Sigmoid colon (tissue), 7 donors: ENCODE results near the gene AGXT2. TPM values are rescaled to one million over a fixed set of nuclear protein-coding genes. Genes with fewer than 3 reads are reported as not detected.

Source experiments
- DNase-seq: peaks from one replicate; pipeline ENCODE4 v3.0.0-alpha.2; 2019
- H3K27ac ChIP-seq, 4 donors: fragments of 200-600 bp; sonication (generic); one replicate each; pipeline ENCODE4 v1.5.1; 2016 to 2019; ENCODE audit warnings: mild to moderate bottlenecking in 1 of 4
- H3K27me3 ChIP-seq, 3 donors: fragments of 200-600 bp; sonication (generic); one replicate each; pipeline ENCODE4 v1.5.1; 2019; ENCODE audit warnings: mild to moderate bottlenecking in 1 of 3
- H3K36me3 ChIP-seq, 4 donors: fragments of 200-600 bp; sonication (generic); one replicate each; pipeline ENCODE4 v1.5.1; 2016 to 2019
- H3K4me1 ChIP-seq, 4 donors: fragments of 200-600 bp; sonication (generic); one replicate each; pipeline ENCODE4 v1.5.1; 2017 to 2019
- H3K4me3 ChIP-seq, 4 donors: fragments of 200-600 bp; sonication (generic); one replicate each; pipeline ENCODE4 v1.5.1; 2017 to 2019; ENCODE audit warnings: mild to moderate bottlenecking in 2 of 4, moderate library complexity in 1 of 4
- H3K9me3 ChIP-seq, 4 donors: fragments of 200-600 bp in 3 of 4; sonication (generic) in 3 of 4; one replicate each; pipeline versions ENCODE4 v1.5.1 to v1.6.1; 2013 to 2019
- EP300 ChIP-seq, 4 donors: sonication (generic); formaldehyde crosslinking; IDR thresholded peaks; one replicate each; pipeline ENCODE4 v1.6.1; 2017; ENCODE audit warnings: antibody characterized with exemption in 4 of 4
- POLR2A ChIP-seq, 2 donors: fragments of 450-650 bp; IDR thresholded peaks; one replicate each; pipeline ENCODE4 v1.6.1; 2016; ENCODE audit warnings: antibody characterized with exemption in 2 of 2, mild to moderate bottlenecking in 2 of 2, moderate library complexity in 2 of 2
- POLR2AphosphoS5 ChIP-seq, 4 donors: sonication (generic); formaldehyde crosslinking; IDR thresholded peaks; one replicate each; pipeline ENCODE4 v1.6.1; 2017; ENCODE audit warnings: antibody characterized with exemption in 4 of 4
- WGBS, 2 donors: extraction: QIAGEN DNeasy Blood & Tissue Kit; methylation state at CpG; one replicate each; pipeline ENCODE4 v1.1.7; 2013; 5-methylcytosine and 5-hydroxymethylcytosine counted together
- intact Hi-C: fragments of 100-400 bp; cut with DNase I; formaldehyde crosslinking; loops from one replicate; pipeline ENCODE4 v1.15.1; 2023
- polyA plus RNA-seq, 3 donors: library from polyadenylated mRNA; stranded (reverse); fragments of 200-250 nt; gene quantifications; one replicate each; pipeline ENCODE4 v1.2.3, GENCODE V29; 2013
- total RNA-seq, 4 donors: library from RNA; depleted of rRNA; stranded (reverse); fragments of >200 nt; gene quantifications; one replicate each; pipeline ENCODE4 v1.1.0, GENCODE V29; 2016
- TF ChIP-seq, protein P1 (sequence below), 4 experiments: fragments of 450-650 bp in 3 of 4; fragments of 200-600 bp in 1 of 4; IDR thresholded peaks; one replicate each; pipeline ENCODE4 v1.5.1; 2016 to 2019; ENCODE audit warnings: antibody characterized with exemption in 4 of 4, mild to moderate bottlenecking in 3 of 4, moderate library complexity in 2 of 4
- donor health status: healthy with polysubstance abuse.
- donor health status: Bipolar disorder and iron deficiency.
- donor health status: healthy.

AGXT2 gene
- total and polyA plus RNA-seq, 7 donors = not detected

DNA sequence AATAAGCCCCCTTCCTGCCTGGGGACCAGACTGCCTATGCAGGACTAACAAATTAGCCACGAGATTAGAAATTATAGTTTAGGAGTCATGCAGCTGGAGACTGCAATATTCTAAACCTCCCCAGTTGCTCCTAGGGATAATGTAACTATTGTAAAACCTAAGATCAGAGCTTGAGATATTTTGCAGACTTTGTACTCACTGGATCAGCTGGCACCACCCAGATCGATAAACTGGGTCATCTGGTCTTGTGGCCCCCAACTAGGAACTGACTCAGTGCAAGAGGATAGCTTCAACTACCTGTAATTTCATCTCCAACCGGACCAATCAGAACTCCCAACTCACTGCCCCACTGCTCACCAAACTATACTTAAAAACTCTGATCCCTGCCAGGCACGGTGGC lies 80.2 kb downstream of the AGXT2 start:
- no peak for TF ChIP-seq POLR2A (IDR thresholded peaks at IDR 0.05)
- TF ChIP-seq, protein P1, sequence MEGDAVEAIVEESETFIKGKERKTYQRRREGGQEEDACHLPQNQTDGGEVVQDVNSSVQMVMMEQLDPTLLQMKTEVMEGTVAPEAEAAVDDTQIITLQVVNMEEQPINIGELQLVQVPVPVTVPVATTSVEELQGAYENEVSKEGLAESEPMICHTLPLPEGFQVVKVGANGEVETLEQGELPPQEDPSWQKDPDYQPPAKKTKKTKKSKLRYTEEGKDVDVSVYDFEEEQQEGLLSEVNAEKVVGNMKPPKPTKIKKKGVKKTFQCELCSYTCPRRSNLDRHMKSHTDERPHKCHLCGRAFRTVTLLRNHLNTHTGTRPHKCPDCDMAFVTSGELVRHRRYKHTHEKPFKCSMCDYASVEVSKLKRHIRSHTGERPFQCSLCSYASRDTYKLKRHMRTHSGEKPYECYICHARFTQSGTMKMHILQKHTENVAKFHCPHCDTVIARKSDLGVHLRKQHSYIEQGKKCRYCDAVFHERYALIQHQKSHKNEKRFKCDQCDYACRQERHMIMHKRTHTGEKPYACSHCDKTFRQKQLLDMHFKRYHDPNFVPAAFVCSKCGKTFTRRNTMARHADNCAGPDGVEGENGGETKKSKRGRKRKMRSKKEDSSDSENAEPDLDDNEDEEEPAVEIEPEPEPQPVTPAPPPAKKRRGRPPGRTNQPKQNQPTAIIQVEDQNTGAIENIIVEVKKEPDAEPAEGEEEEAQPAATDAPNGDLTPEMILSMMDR (IDR thresholded peaks at IDR 0.05) = no peak
- no peak for TF ChIP-seq EP300 (IDR thresholded peaks at IDR 0.05)
- TF ChIP-seq POLR2AphosphoS5 (IDR thresholded peaks at IDR 0.05) = no peak
- intact Hi-C loops = no loop called here

DNA sequence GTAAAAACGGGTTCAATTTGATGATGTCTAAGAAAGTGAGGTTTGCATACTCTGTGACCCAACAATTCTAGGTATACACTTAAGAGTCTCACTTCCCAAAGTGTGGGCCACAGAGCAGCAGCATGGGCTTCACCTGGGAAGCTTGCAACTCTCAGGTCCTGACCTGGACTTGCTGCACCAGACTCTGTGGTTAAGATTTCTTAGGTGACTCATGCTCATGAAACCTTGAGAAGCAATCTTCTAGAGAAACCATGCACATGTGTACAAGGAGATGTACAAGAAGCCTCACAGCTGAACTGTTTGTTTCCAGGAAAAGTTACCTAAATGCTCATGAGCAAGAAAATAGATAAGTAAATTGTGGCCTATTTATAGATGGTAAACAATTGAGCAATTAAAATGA lies 88.4 kb downstream of the AGXT2 start:
- WGBS, 2 donors = 74 to 96% methylated on average over 1 of the region's 1 CpG
- H3K9me3 ChIP-seq = no peaks in the 10 kb centered on the region
- no peak overlapping the region for H3K27ac ChIP-seq
- intact Hi-C loops = no loop called here
- peaks cover 0 to 12% (median 5%) of the 10 kb centered on the region in 4 donors for H3K36me3 ChIP-seq
- TF ChIP-seq POLR2A (IDR thresholded peaks at IDR 0.05) = no peak
- no peak for TF ChIP-seq POLR2AphosphoS5 (IDR thresholded peaks at IDR 0.05)
- no peak for TF ChIP-seq EP300 (IDR thresholded peaks at IDR 0.05)
- TF ChIP-seq, protein P1 (IDR thresholded peaks at IDR 0.05) = no peak
- DNase-seq = no peak
- no peak overlapping the region for H3K4me3 ChIP-seq
- no peaks in the 10 kb centered on the region for H3K4me1 ChIP-seq
- no peaks in the 10 kb centered on the region for H3K27me3 ChIP-seq

More for the DNA sequence above, 80.2 kb downstream of the AGXT2 start:
- Histone ChIP-seq H3K27me3 (no peaks in the 10 kb centered on the region), H3K4me1 (no peaks in the 10 kb centered on the region), H3K27ac (no peak overlapping the region), H3K36me3 (no peaks in the 10 kb centered on the region), H3K9me3 (no peaks in the 10 kb centered on the region), H3K4me3 (no peak overlapping the region)
- WGBS, 2 donors = 88 to 93% methylated on average over 4 of the region's 4 CpGs
- DNase-seq = no peak

DNA sequence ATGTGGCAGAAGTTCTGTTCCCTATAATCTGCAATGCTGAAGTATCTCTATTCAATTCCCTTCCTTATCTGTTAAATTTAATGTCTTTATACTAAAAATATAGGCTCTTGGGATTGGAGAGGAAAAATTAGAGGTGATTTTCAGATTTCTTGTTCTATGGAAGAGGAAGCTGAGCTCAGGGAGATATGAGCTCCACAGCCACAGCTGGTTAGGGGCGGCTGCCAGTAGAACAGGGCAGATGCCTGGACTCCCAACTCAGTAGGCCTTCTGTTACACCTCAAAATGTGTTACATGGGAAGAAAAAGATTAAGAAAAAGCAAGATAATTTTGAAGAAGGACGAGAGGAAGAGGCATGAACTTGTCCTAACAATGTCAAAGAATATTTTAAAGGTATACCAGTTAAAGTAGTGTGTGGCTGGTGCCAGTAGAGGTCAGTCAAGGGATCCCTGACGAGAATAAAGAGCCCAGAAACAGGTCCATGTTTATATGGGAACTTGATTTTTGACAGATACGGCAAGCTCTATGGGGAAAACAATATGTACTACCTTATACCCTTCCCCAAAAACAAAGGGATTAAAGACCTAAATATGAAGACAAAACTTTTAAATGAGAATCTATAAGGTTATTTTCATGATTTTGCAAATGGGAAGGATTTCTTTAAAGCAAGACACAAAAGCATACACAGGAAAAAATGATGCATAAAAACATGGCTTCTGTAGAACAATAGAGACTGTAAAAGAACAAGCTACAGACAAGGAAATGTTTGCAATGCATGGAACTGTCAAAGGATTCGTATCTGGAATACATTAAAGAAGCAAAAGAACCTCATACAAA lies 89.7 kb downstream of the AGXT2 start:
- Histone ChIP-seq H3K36me3 (peaks cover 0 to 22% (median 5%) of the 10 kb centered on the region in 4 donors), H3K27ac (no peak overlapping the region), H3K4me3 (no peak overlapping the region), H3K27me3 (no peaks in the 10 kb centered on the region), H3K4me1 (no peaks in the 10 kb centered on the region), H3K9me3 (no peaks in the 10 kb centered on the region)
- 43 to 62% methylated on average over 5 of the region's 5 CpGs for WGBS, 2 donors
- DNase-seq = no peak
- TF ChIP-seq, protein P1 (IDR thresholded peaks at IDR 0.05) = peak in 2 of 4 experiments; percentile 12 to 35
- TF ChIP-seq POLR2AphosphoS5 (IDR thresholded peaks at IDR 0.05) = no peak
- intact Hi-C loops = no loop called here

DNA sequence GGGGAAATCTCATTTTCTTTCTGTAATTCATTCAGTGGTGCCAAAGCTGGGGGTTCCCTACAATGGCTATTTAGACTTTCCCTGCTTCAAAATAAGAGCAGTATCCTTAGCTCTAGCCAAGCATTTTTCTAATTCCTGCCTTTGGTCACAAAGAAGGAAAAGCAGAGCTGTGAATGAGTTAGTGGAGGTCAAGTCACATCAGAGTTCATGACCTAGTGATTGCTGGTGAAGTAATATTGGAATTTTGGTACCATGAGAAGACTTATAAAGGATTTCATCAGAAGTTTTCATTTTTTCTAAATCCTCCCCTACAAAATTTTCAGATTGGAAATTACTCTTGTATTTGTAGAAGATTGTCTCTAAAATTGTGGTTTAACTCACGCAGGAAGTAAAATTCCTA lies 90.4 kb downstream of the AGXT2 start:
- TF ChIP-seq, protein P1 (IDR thresholded peaks at IDR 0.05) = no peak
- TF ChIP-seq POLR2A (IDR thresholded peaks at IDR 0.05) (no peak), EP300 (IDR thresholded peaks at IDR 0.05) (no peak), POLR2AphosphoS5 (IDR thresholded peaks at IDR 0.05) (no peak)
- Histone ChIP-seq H3K27me3 (no peaks in the 10 kb centered on the region), H3K36me3 (peaks cover 0 to 29% (median 5%) of the 10 kb centered on the region in 4 donors), H3K4me3 (no peak overlapping the region), H3K4me1 (no peaks in the 10 kb centered on the region), H3K9me3 (no peaks in the 10 kb centered on the region), H3K27ac (no peak overlapping the region)
- no peak for DNase-seq
- 98 to 100% methylated on average over 1 of the region's 1 CpG for WGBS, 2 donors
- intact Hi-C loops = no loop called here

Other genes with a start within 250 kb of the AGXT2 start
- gene TTC23L, start 208.8 kb downstream of the AGXT2 start, total RNA-seq = under 1 TPM in 3 of 4 donors, not detected in 1; 0.16 to 0.36 (median 0.28) TPM
- under 1 TPM in 1 of 3 donors, not detected in 2; 0.06 TPM for gene TTC23L, start 208.8 kb downstream of the AGXT2 start, polyA plus RNA-seq
- 10 to 100 TPM; 15.8 to 25.8 (median 20.0) TPM for gene RAD1, start 132.4 kb downstream of the AGXT2 start, total RNA-seq
- gene RAD1, start 132.4 kb downstream of the AGXT2 start, polyA plus RNA-seq = 10 to 100 TPM; 11.7 to 14.4 (median 13.6) TPM
- 10 to 100 TPM in 3 of 4 donors, 1 to 10 TPM in 1; 8.6 to 26.0 (median 20.3) TPM for gene BRIX1, start 132.2 kb downstream of the AGXT2 start, total RNA-seq
- 10 to 100 TPM; 13.2 to 20.8 (median 14.3) TPM for gene BRIX1, start 132.2 kb downstream of the AGXT2 start, polyA plus RNA-seq
- 10 to 100 TPM; 40.6 to 47.1 (median 43.2) TPM for gene DNAJC21, start 118.4 kb downstream of the AGXT2 start, total RNA-seq
- gene DNAJC21, start 118.4 kb downstream of the AGXT2 start, polyA plus RNA-seq = 10 to 100 TPM; 26.4 to 33.1 (median 27.8) TPM
- gene PRLR, start 182.5 kb upstream of the AGXT2 start, total RNA-seq = 1 to 10 TPM in 1 of 4 donors, under 1 TPM in 3; 0.71 to 1.9 (median 0.89) TPM
- 1 to 10 TPM in 2 of 3 donors, under 1 TPM in 1; 0.60 to 1.6 (median 1.2) TPM for gene PRLR, start 182.5 kb upstream of the AGXT2 start, polyA plus RNA-seq